T-helper 1 cell treated with Interleukin-12 subunit alpha and Interleukin-12 subunit beta and Interleukin-4 antibody, amounts not matched to agents 30 μg/mL and 1 μg/mL, for 36 hours (primary cell): ENCODE results near the gene ST6GALNAC2.
A peak's percentile ranks its signal among the peaks of the same experiment; 100 is the strongest.
"Not testable (repeated sequence)": the region's sequence is repeated elsewhere in the genome, so short reads cannot be mapped to it uniquely, and the experiment has no call there.

Experiments
- H3K27ac Mint-ChIP-seq: one replicate; pipeline ENCODE4 v1.8.0; 2021; ENCODE audit warnings: mild to moderate bottlenecking, mixed read lengths
- H3K27me3 Mint-ChIP-seq: one replicate; pipeline ENCODE4 v1.8.0; 2021; ENCODE audit warnings: low read depth, mixed read lengths
- H3K36me3 Mint-ChIP-seq: one replicate; pipeline ENCODE4 v1.8.0; 2021; ENCODE audit warnings: low read depth, mixed read lengths
- H3K4me1 Mint-ChIP-seq: one replicate; pipeline ENCODE4 v1.8.0; 2021; ENCODE audit warnings: low read depth, mixed read lengths
- H3K4me3 Mint-ChIP-seq: one replicate; pipeline ENCODE4 v1.8.0; 2021; ENCODE audit warnings: mild to moderate bottlenecking, moderate library complexity, mixed read lengths
- H3K9me3 Mint-ChIP-seq: one replicate; pipeline ENCODE4 v1.8.0; 2021; ENCODE audit warnings: mixed read lengths

Gene ST6GALNAC2

DNA sequence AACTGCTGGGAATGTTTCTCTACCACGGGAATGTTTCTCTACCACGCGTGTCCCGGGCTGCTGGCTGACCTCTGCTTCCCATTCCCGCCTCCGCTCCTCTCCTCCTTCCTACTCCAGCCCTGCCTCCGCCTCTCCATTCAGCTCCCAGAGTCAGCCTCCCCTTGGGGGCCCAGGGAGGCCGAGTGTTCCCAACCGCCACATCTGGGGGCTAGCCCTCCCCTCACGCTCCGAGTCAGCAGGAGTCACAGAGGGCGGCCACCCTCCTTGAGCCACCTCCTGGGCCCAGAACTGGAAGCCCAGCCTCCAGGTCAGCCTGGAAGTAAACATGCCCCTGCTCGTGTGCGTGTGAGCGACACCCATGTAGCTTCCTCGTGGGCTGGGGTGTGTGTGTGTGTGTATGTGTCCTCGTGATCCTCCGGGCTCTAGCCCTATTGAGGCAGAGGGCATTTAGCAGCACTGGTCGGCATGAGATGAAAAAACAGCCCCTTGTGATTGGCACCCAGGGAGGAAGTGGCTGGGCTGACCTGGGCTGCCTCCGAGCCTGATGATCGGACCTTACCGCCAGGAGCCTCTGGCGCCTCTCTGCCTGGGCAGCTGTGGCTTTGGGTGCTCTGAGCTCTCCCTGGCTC, 55.5 kb downstream of the ST6GALNAC2 start:
- H3K27me3 Mint-ChIP-seq, result peaks cover 26% of the 10 kb centered on the region
- H3K27ac Mint-ChIP-seq, result no peak overlapping the region
- H3K9me3 Mint-ChIP-seq, result no peaks in the 10 kb centered on the region
- no peak overlapping the region for H3K4me3 Mint-ChIP-seq
- H3K4me1 Mint-ChIP-seq, result peaks cover 7% of the 10 kb centered on the region
- no peaks in the 10 kb centered on the region for H3K36me3 Mint-ChIP-seq

DNA sequence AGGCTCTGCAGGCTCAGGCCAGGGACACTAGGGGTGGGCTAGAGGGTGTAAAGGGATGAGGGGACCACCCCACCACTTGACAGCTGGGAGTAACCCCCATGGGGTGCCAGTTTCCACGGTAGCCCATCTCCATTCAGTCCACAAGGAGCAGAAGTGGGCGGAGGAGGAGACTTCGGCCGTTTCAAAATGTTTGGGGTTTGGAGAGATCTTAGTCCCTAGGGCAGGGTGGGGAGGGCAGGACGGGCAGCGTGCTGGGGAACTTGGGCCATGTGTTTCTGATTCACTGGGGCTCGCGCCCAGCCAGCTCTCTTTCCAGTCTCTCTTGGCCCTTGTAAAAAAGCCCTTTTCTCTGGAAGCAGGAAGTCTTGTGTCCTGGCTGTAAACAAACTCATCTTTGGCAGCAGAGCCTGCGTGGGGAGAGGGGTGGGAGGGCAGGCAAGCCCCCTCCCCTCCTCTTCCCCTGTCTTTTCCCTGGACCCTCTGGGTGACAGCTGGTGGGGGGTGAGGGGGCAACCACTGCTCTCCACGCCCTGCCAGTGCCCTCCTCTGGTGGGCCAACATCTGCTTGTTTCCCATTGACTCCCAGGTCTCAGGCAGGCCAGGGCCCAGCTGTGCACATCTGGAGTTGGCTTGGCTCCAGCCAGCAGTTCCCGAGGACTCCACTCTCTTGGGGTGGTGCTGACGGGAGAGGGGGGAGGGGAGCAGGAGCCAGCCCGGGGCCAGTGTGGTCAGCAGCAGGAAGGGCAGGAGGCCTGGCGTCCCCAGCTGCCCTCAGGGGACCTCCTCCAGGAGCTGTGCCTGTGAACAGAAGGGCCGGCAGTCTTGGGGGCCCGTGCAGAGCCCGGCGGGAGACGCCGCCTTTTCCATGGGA, 56.2 kb downstream of the ST6GALNAC2 start:
- Mint-ChIP-seq H3K4me1 (peaks cover 7% of the 10 kb centered on the region), H3K36me3 (no peaks in the 10 kb centered on the region), H3K27ac (no peak overlapping the region), H3K4me3 (no peak overlapping the region), H3K27me3 (peaks cover 25% of the 10 kb centered on the region), H3K9me3 (no peaks in the 10 kb centered on the region)

DNA sequence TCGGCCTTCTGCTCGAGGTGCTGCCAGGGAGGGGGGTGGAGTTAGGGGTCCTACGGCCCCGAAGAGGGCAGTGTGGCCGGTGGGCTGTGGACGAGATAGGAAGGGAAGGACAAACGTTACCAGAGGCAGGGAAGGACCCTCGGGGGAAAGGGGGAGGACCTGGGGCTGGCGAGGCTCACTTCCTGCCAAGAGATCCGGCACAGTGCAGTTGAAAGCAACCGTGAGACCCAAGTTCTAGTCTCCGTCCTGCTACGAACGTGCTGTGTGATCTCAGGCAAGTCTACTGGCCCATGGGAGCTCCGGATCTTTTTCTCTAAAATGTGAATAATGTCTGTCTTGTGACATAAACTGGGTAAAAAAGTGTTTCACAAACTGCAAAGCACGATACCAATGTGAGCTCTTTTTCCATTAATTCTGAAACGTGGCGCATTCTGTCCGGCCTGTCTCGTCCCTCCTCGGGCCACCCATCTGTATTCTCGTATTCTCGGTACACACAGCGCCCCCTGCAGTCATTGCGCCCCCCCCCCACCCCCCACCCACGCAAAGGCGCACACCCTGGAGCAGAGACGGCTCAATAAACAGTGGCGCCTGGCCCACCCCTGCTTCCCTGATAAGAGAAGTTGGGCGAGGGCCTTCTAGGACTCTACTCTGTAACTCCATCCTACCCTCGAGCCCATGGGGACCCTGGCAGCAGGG, 57.0 kb downstream of the ST6GALNAC2 start:
- Mint-ChIP-seq H3K9me3 (no peaks in the 10 kb centered on the region), H3K27me3 (peaks cover 26% of the 10 kb centered on the region), H3K27ac (no peak overlapping the region), H3K4me3 (no peak overlapping the region), H3K36me3 (no peaks in the 10 kb centered on the region), H3K4me1 (peaks cover 7% of the 10 kb centered on the region)

DNA sequence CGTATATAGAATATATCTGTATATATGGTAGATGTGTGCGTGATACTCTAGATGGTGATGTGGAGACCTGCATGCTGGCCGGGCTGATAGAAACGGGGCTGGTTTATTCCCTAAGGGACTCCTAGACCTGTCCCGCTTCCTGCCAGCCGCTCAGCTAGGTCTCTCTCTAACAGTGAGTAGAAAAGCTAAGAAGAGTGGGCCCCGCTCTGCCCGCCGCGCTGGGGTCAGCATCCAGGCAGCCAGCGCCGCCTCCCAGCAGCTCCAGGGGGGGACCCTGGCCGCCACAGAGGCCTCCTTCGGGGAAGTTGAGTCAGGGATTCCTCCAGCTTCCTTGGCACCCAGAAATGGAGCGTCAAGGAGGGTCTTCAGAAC, 57.5 kb downstream of the ST6GALNAC2 start:
- Mint-ChIP-seq H3K9me3 (no peaks in the 10 kb centered on the region), H3K36me3 (peaks cover 1% of the 10 kb centered on the region), H3K27ac (no peak overlapping the region), H3K4me1 (peaks cover 11% of the 10 kb centered on the region), H3K4me3 (no peak overlapping the region), H3K27me3 (peaks cover 29% of the 10 kb centered on the region)

DNA sequence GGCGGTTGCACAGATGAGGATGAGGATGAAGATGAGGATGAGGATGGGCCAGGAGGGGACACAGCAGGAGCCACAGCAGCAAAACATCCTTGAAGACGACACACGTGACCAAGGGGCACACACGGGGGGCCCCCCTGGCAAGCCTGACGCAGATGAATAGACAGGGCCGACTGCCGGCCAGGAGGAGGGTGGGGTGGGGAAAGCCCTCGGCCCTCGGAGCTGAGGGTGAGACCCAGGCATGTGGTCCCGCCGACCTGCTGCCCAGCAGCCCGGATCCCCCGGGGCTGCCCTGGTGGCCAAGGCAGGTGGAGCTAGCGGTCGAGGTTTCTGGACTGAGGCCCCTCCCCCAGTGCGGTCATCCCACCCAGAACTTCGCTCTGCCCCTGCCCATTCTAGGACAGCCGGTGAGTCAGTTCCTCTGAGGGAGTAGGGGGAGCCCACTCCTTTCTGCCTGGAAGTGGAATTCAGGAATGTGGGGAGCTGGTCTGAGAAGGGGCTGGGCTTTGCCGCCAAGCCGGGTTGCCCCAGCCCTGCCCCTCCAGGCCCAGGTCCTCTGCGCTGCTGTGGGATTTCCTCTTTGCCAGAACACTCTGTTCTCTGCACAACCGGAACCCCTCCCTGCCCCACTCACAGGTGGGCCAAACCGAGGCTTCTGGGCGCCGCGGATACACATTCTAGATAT, 58.1 kb downstream of the ST6GALNAC2 start:
- Mint-ChIP-seq H3K27me3 (peaks cover 25% of the 10 kb centered on the region), H3K4me1 (peaks cover 13% of the 10 kb centered on the region), H3K36me3 (peaks cover 1% of the 10 kb centered on the region), H3K9me3 (no peaks in the 10 kb centered on the region), H3K4me3 (no peak overlapping the region), H3K27ac (no peak overlapping the region)

DNA sequence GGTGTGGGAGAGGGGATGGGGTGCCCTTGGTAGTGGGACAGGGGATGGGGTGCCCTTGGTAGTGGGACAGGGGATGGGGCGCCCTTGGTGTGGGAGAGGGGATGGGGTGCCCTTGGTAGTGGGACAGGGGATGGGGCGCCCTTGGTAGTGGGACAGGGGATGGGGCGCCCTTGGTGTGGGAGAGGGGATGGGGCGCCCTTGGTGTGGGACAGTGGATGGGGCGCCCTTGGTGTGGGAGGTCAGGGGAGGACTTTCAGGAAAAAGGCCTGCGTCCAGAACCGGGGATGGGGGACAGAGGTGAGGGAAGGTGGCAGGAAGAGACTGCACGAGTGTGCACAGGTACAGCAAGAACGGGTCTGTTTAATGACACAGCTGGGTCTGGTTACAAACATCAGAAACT, 58.6 kb downstream of the ST6GALNAC2 start:
- Mint-ChIP-seq H3K4me1 (peaks cover 13% of the 10 kb centered on the region), H3K27ac (peak overlapping the region; percentile 3), H3K27me3 (peaks cover 22% of the 10 kb centered on the region)
- not testable (repeated sequence) for H3K36me3 Mint-ChIP-seq, H3K9me3 Mint-ChIP-seq, H3K4me3 Mint-ChIP-seq

DNA sequence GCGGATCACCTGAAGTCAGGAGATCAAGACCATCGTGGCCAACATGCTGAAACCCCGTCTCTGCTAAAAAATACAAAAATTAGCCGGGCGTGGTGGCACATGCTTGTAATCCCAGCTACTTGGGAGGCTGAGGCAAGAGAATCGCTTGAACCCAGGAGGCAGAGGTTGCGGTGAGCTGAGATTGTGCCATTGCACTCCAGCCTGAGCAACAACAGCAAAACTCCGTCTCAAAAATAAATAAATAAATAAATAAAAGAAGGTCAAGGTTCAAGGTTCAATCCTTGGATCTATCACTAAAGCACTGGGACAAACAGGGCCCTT, 60.2 kb downstream of the ST6GALNAC2 start:
- H3K9me3 Mint-ChIP-seq, H3K4me3 Mint-ChIP-seq, H3K27ac Mint-ChIP-seq, H3K36me3 Mint-ChIP-seq: not testable (repeated sequence)
- Mint-ChIP-seq H3K4me1 (peaks cover 14% of the 10 kb centered on the region), H3K27me3 (peaks cover 18% of the 10 kb centered on the region)

DNA sequence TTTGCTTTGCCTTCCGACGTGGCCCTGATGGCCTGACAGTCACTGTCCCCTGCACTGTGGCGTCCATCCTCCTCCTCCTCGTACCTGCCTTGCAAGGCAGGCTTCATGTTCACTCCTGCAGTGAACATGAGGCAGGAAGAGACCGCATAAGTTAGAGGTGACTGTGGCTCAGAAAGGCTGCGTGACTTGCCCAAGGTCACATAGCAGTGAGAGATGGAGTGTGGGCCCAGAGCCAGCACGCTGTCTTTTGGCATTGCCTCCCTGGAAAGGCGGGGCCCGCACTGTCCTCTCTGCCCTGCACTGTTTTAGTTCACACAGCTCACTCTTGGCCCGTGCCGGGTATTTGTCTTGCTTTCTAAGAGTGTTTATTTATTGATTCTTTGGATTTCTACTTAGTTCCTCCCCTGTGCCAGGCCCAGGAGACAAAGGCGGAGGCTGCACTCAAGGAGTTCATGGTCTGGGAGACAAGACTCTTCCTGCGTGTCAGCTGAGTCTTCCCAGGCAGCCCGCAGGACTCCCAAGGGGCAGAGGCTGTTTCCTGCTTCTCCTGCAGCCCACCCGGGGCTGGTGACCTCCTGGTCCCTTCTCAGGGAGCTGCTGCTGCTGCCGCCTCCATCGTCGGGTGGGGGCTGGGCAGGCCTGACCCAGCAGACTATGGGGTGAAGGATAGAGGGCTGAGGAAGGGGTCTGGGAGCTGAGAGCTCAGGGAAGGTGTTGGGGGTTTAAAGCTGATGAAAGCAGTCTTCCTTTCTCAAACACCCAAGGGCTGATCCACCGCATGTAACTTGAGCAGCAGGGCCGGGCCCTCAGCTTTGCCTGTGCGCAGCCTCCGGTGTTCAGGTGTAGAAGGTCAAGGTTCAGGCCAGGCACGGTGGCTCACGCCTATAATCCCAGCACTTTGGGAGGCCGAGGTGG, 60.8 kb downstream of the ST6GALNAC2 start:
- peaks cover 18% of the 10 kb centered on the region for H3K27me3 Mint-ChIP-seq
- H3K36me3 Mint-ChIP-seq, result peaks cover 1% of the 10 kb centered on the region
- no peak overlapping the region for H3K4me3 Mint-ChIP-seq
- H3K4me1 Mint-ChIP-seq, result peaks cover 15% of the 10 kb centered on the region
- H3K9me3 Mint-ChIP-seq, result no peaks in the 10 kb centered on the region
- H3K27ac Mint-ChIP-seq, result no peak overlapping the region

DNA sequence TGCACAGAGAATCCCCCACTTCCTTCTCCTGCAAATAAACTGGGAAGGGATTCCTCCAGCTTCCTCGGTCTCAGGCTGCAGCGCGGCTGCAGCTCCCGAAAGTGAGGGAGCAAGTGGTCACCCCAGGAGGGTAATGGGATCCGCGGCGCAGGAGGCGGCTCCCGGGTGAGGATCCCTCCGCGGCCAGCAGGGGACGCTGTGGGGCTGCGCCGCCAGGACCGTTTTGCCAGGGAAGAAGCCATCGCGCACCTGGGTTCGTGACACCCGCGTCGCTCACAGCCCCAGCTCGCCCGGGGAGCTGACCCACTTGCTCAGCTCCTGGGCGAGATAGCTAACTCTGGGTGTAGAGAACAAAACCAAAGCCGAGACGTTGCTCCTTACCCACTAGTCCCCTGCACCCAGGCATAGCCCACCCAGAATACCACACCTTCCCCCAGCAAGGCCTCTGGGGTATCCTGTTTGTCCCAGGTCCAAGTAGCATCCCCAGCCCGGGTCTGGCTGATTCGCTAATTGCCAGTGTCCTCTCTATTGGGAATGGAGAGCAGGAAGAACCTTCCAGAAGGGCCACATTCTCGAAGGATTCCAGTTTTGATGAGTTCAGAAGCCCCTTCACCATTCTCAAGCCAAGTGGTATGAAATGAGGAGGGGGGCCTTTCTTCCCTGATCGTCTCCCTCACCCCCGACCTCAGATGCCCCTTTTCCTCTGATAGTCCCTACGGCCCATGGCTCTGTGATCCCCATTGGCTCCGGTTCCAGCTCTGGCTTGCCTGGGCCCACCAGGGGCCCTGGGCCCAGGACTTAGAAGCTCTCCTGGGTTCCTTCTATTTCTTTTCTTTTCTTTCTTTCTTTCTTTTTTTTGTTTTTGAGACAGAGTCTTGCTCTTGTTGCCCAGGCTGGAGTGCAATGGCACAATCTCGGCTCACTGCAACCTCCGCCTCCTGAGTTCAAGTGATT, 62.3 kb downstream of the ST6GALNAC2 start:
- H3K27me3 Mint-ChIP-seq, result peaks cover 18% of the 10 kb centered on the region
- H3K9me3 Mint-ChIP-seq, result no peaks in the 10 kb centered on the region
- H3K4me1 Mint-ChIP-seq, result peaks cover 21% of the 10 kb centered on the region
- H3K27ac Mint-ChIP-seq, result peak overlapping the region; percentile 68
- H3K36me3 Mint-ChIP-seq, result peaks cover 1% of the 10 kb centered on the region
- no peak overlapping the region for H3K4me3 Mint-ChIP-seq

DNA sequence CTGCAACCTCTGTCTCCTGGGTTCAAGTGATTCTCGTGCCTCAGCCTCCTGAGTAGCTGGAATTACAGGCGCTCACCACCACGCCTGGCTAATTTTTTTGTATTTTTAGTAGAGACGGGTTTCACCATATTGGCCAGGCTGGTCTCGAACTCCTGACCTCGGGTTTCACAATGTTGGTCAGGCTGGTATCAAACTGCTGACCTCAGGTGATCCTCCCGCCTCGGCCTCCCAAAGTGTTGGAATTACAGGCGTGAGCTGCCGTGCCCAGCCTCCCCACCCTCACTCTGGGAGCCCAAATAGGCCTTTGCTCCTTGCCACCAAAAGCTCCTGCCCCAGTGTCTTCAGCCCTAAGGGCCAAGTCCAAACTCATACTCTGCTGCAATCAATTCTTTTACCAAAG, 64.0 kb downstream of the ST6GALNAC2 start:
- not testable (repeated sequence) for H3K36me3 Mint-ChIP-seq, H3K4me3 Mint-ChIP-seq, H3K9me3 Mint-ChIP-seq
- Mint-ChIP-seq H3K4me1 (peaks cover 23% of the 10 kb centered on the region), H3K27ac (peak overlapping the region; percentile 36), H3K27me3 (peaks cover 11% of the 10 kb centered on the region)

DNA sequence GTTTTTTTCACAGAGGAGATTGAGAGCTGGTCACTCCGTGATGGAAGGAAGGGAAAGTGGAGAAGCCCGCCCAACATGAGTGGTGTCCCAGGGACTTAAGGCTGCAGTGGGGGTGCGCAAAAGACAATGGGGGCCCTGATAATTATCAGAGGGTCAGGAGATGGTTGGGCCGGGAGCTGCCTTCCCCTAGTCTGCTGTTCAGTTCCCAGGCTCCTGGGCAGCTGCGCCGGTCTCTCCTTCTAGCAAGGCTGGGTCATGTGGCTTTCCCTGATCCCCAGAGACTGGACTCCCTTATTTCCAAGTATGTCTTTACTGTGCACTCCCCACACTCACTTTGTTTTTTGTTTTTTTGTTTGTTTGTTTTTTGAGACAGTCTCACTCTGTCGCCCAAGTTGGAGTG, 64.4 kb downstream of the ST6GALNAC2 start:
- Mint-ChIP-seq H3K36me3 (peaks cover 1% of the 10 kb centered on the region), H3K4me1 (peaks cover 26% of the 10 kb centered on the region), H3K27me3 (peaks cover 11% of the 10 kb centered on the region), H3K27ac (peak overlapping the region; percentile 36), H3K4me3 (no peak overlapping the region), H3K9me3 (no peaks in the 10 kb centered on the region)

DNA sequence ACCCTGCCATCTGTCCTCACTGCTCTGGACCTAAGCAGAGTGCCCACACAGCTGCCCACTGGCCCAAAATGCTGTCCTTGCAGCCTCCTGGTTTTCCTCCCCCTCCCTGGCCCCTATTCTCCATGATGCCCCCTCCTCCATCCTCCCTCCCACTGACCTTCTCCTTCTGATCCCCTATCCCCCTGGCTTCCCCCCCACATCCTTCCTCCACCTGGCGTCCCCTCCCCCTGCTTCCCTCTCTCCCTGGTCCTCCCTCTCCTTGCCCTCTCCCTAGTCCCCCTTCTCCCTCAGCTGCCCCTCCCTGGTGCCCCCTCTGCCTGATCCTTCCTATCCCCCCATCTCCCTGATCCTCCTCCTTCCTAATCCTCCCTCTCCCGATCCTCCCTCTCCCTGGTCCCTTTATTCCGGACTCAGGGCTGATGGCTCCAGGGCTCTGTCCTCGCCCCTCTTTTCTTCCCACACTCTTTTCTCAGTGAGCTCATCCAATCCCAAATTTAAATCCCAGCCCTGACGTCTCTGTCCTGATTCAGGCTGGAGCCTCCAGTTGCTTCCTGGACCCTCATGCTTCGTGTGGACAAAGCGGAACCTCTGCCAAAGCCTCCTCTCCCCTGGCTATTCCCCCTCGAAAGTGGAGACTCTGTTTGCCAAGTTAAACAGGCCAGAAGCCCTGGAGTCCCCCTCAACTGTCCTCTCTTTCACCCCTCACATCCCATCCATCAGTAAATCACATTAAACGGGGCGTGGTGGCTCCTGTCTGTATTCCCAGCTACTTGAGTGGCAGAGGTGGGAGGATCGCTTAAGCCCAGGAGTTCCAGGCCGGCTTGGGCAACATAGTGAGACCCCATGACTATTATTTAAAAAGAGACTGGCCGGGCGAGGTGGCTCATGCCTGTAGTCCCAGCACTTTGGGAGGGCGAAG, 66.4 kb downstream of the ST6GALNAC2 start:
- Mint-ChIP-seq H3K4me3 (no peak overlapping the region), H3K4me1 (peaks cover 39% of the 10 kb centered on the region), H3K27me3 (peaks cover 4% of the 10 kb centered on the region), H3K9me3 (no peaks in the 10 kb centered on the region), H3K36me3 (peaks cover 1% of the 10 kb centered on the region), H3K27ac (peak overlapping the region; percentile 55)
